Kidney (tissue), 14 donors: ENCODE measurements around the gene SMAD1. TPM values are rescaled to one million over a fixed set of nuclear protein-coding genes. Genes with fewer than 3 reads are reported as not detected.

Experiments used
- DNase-seq, 5 donors: peaks; one replicate each; pipeline ENCODE4 v3.0.0-alpha.2; 2013 to 2020
- FAIRE-seq: peaks from 2 replicates; lab custom pipeline; 2012; peaks lifted over from hg19 to GRCh38; lab: Jason Lieb, UNC
- H3K27ac ChIP-seq, 2 donors: one replicate each; pipeline ENCODE4 v1.7.0; 2013; ENCODE audit warnings: low read depth in 2 of 2, low read length in 2 of 2, inconsistent platforms in 1 of 2
- H3K27me3 ChIP-seq: one replicate; pipeline ENCODE4 v1.7.1; 2013; ENCODE audit warnings: low read length, inconsistent platforms; ENCODE audit not compliant: control insufficient read depth, insufficient read depth
- H3K36me3 ChIP-seq, 3 donors: one replicate each; pipeline versions ENCODE4 v1.7.0 to v1.7.1; 2013; ENCODE audit warnings: low read length in 3 of 3, control low read depth in 1 of 3, inconsistent platforms in 1 of 3; ENCODE audit not compliant: insufficient read depth in 3 of 3, control insufficient read depth in 2 of 3
- H3K4me1 ChIP-seq, 3 donors: one replicate each; pipeline versions ENCODE4 v1.7.0 to v1.7.1; 2013; ENCODE audit warnings: low read length in 3 of 3, inconsistent platforms in 1 of 3, low read depth in 1 of 3; ENCODE audit not compliant: control insufficient read depth in 2 of 3, insufficient read depth in 2 of 3
- H3K4me3 ChIP-seq, 3 donors: one replicate each; pipeline versions ENCODE4 v1.7.0 to v1.8.1; 2013; ENCODE audit warnings: low read length in 3 of 3, control low read depth in 1 of 3, inconsistent platforms in 1 of 3
- H3K9ac ChIP-seq, 3 donors: one replicate each; pipeline versions ENCODE4 v1.7.0 to v1.7.1; 2013; ENCODE audit warnings: low read length in 3 of 3, control low read depth in 1 of 3, inconsistent platforms in 1 of 3
- H3K9me3 ChIP-seq, 3 donors: one replicate each; pipeline versions ENCODE4 v1.7.0 to v1.7.1; 2013; ENCODE audit warnings: low read length in 3 of 3, control low read depth in 1 of 3, inconsistent platforms in 1 of 3; ENCODE audit not compliant: control insufficient read depth in 2 of 3, insufficient read depth in 1 of 3
- CTCF ChIP-seq: IDR thresholded peaks from 3 replicates; pipeline ENCODE4 v1.5.1; 2012; ENCODE audit warnings: mild to moderate bottlenecking, moderate library complexity, borderline replicate concordance; ENCODE audit not compliant: insufficient read depth; ENCODE audit errors: extremely low read depth
- intact Hi-C: fragments of 100-400 bp; cut with DNase I; formaldehyde crosslinking; loops from one replicate; pipeline ENCODE4 v1.11.1; 2022
- polyA plus RNA-seq: library from polyadenylated mRNA; stranded (reverse); fragments of 350-450 nt; fragmentation: Illumina TruSeq; extraction: RNeasy Lipid Tissue Mini Kit (QIAGEN cat#74804); gene quantifications from one replicate; pipeline ENCODE4 v1.2.3, GENCODE V29; 2014; ENCODE audit warnings: low read depth, low replicate concordance; ENCODE audit not compliant: insufficient read depth
- total RNA-seq: library from RNA; stranded (reverse); fragmentation: NEBNext Ultra II Directional; extraction: Animal tissue kit (Norgen Biotek cat#: 25700); gene quantifications from one replicate; pipeline ENCODE4 v1.2.1, GENCODE V29; 2021
- donor health status: control.
- donor health status: control.
- donor health status: control.
- donor health status: control.
- donor health status: control.
- donor health status: DM: yes; HTN: yes; CAD: no.
- donor health status: Normal renal cell carcinoma (clear cell type).

SMAD1 gene
- total and polyA plus RNA-seq, 2 donors from 2014 or later = 8.9 to 39.5 TPM

- Histone ChIP-seq H3K27ac (no peak overlapping the region), H3K36me3 (no peaks in the 10 kb centered on the region), H3K4me1 (peaks cover 2 to 12% (median 3%) of the 10 kb centered on the region in 3 donors), H3K9me3 (no peaks in the 10 kb centered on the region), H3K27me3 (no peaks in the 10 kb centered on the region), H3K4me3 (no peak overlapping the region), H3K9ac (no peak overlapping the region)
- no peak for FAIRE-seq
- DNase-seq = no peak
- intact Hi-C loops = no loop called here
- no peak for TF ChIP-seq CTCF
Measured at GRCh38 chr4:145533961-145534360, 52.3 kb downstream of the SMAD1 start.

- peaks cover 0 to 3% (median 0%) of the 10 kb centered on the region in 3 donors for H3K36me3 ChIP-seq
- H3K9me3 ChIP-seq = no peaks in the 10 kb centered on the region
- H3K4me1 ChIP-seq = peaks cover 5 to 15% (median 9%) of the 10 kb centered on the region in 3 donors
- H3K27ac ChIP-seq = no peak overlapping the region
- H3K9ac ChIP-seq = no peak overlapping the region
- intact Hi-C loops = no loop called here
- no peak overlapping the region for H3K4me3 ChIP-seq
- DNase-seq = no peak
- no peak for FAIRE-seq
- TF ChIP-seq CTCF = no peak
- no peaks in the 10 kb centered on the region for H3K27me3 ChIP-seq
Measured at GRCh38 chr4:145535202-145535601, 53.5 kb downstream of the SMAD1 start.

GRCh38 chr4:145536044-145536443, 54.4 kb downstream of the SMAD1 start:
- Histone ChIP-seq H3K9ac (no peak overlapping the region), H3K36me3 (peaks cover 0 to 3% (median 0%) of the 10 kb centered on the region in 3 donors), H3K27ac (no peak overlapping the region), H3K4me1 (peaks cover 5 to 15% (median 9%) of the 10 kb centered on the region in 3 donors), H3K27me3 (no peaks in the 10 kb centered on the region), H3K9me3 (no peaks in the 10 kb centered on the region), H3K4me3 (no peak overlapping the region)
- no peak for DNase-seq
- TF ChIP-seq CTCF = no peak
- no peak for FAIRE-seq
- intact Hi-C loops = no loop called here

GRCh38 chr4:145538596-145538995, 56.9 kb downstream of the SMAD1 start:
- no peak for DNase-seq
- no peaks in the 10 kb centered on the region for H3K9me3 ChIP-seq
- no peak for TF ChIP-seq CTCF
- intact Hi-C loops = no loop called here
- H3K36me3 ChIP-seq = peaks cover 0 to 3% (median 0%) of the 10 kb centered on the region in 3 donors
- H3K4me1 ChIP-seq = peaks cover 2 to 12% (median 11%) of the 10 kb centered on the region in 3 donors
- H3K27me3 ChIP-seq = no peaks in the 10 kb centered on the region
- H3K9ac ChIP-seq = no peak overlapping the region
- no peak overlapping the region for H3K27ac ChIP-seq
- no peak overlapping the region for H3K4me3 ChIP-seq
- no peak for FAIRE-seq
